ENCODE results near the gene NKAIN2.
"Not testable (repeated sequence)": the region's sequence is repeated elsewhere in the genome, so short reads cannot be mapped to it uniquely, and the experiment has no call there.

NKAIN2 gene

DNA sequence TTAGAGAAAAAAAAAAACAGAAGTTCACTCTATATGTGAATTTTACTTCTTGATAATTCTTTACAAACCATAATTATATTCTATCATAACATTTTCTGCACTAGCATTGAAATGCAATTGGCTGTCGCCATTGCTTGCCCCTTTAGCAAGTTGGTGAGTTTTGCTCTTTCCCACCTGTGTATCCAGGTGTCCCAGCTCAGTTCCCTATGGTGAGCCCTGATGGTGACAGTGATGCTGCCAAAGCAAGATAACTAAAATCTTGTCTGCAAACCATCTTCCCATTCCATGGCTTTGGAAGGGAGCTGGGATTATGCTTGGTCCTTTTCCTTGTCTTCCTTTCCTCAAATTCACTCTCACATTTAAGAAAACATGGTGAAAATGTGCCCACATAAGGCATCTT, 429.6 kb downstream of the NKAIN2 start:
- no peak for DNase-seq

DNA sequence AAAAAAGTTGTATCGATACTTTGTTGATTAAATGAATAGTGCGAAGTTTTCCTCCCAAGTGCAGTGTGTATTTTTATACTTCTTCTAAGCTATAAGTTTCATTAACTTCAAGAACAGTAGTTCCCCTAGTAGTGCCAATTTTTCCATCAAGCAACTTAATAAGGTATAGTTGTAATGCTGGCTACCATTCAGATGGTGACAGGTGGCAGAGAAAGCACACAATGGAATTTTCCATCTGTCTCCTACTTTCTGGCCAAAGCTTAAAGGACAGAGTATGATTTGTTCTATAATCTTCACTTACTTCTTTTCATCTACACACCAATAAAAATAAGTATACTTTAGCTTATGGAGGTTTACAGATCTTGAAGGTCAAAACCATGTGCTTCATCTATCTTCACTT, 431.1 kb downstream of the NKAIN2 start:
- no peak for DNase-seq

DNA sequence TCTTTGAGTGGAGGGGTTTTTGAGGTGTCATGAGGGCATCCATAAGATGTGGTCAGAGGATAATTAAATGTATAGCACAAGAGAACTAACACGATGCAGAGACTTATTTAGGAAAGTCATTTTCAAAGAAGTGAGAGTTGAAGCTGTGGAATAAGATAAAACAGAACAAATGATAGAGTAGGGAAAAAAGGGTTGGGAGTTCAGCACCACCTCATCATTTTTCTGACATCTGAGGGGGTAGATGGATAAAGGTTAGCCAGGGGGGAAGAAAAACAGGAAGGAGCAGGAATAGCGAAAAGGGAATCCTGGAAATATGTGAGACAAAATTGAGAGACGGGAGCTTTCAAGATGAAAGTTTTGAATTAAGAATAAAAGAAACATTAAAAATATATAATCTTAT, 434.2 kb downstream of the NKAIN2 start:
- DNase-seq = no peak

DNA sequence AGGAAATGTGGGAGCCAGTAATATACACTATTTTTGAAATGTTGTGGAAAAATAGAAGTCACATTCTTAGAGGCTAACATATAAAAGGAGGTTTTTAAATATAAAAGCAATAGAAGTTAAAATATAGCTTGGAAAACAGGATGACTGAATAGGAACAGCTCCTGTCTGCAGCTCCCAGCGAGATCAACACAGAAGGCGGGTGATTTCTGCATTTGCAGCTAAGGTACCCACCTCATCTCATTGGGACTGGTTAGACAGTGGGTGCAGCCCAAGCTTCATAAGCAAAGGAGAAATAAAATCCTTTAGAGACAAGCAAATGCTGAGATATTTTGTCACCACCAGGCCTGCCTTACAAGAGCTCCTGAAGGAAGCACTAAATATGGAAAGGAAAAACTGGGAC, 434.7 kb downstream of the NKAIN2 start:
- DNase-seq = not testable (repeated sequence)

DNA sequence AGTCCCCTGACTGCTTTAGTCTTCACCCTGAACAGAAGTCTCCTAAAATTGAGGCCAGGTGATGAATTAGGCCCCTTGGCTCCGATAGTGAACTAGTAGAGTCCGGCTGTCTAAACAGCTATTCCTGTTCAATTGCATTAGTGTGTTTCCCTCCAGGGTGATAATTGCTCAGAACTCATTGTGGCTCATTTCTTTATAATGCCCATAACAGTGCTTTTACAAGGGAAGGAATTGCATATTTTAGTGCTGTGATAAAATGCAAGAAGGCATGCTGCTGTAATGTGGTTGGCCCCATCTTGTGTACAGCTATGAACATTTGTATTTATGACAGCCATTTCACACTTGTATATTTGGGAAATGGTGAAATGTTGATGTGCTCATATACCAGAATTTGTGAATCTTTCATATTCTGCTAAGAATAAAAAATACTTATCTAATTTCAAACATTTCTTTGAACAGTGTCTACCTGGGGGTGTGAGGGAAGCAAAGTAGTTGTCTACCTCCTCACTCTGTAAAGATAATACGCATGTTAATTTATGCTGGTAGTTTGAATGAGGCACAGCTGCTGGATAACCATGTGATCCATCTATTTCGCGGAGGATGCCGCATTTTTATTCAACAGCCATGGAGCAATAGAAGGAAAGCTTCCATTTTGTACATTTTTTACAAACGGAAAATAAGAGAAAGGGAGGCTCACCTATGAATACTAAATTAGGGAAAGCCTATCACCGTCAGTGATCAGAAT, 451.4 kb downstream of the NKAIN2 start:
- DNase-seq = no peak

DNA sequence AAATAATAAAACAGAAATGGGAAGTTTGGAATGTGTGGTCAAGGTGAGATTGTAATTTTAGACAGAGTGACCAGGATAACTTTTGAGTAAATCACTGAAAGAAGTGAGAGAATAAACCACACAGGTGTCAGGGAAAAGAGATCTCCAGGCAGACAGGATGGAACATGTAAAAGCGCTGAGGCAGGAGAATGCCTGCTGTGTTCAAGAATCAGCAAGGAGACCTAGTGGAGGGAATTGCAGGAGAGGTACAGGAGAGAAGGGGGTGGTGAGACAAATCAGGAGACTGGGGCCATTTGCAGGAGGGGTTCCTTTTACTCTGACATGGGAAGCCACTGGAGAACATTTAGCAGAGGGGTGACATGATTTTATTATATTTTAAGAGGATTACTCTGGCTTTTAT, 456.7 kb downstream of the NKAIN2 start:
- no peak for DNase-seq

DNA sequence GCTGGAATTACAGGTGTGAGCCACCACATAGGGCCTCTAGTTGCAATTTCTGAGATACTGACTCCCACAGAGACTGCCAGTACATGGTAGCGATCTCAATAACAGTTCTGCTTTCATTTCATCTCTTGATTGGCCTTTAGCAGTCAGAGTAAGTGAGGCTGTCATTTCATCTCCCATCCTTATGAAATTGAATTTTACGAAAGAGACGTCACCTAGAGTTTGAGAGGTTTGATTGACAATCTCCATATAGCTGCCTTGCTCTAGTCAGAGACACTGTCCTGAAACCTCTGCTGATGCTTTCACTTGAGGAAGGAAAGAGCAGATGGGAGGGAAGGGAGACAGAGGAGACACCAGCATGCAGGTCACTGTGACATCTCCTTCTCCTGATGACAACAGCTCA, 466.1 kb downstream of the NKAIN2 start:
- no peak for DNase-seq

DNA sequence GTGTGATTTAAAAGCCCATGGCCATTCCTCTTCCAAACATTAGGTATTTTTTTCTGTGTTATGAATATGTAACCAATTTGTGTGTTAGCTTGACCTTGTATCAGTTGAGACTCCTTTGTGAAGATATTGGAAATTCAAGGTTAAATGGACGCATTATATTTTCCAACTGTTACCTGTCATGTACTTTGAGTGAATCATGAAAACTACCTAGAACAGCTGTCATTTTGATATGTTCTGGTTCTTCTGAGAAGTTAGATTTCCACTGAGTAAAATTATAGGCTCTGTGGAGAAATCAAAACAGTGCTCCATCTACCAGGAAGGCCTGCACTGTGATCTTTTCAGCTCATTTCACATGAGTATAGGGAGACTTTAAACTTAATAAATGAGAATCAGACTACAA, 470.0 kb downstream of the NKAIN2 start:
- no peak for DNase-seq

DNA sequence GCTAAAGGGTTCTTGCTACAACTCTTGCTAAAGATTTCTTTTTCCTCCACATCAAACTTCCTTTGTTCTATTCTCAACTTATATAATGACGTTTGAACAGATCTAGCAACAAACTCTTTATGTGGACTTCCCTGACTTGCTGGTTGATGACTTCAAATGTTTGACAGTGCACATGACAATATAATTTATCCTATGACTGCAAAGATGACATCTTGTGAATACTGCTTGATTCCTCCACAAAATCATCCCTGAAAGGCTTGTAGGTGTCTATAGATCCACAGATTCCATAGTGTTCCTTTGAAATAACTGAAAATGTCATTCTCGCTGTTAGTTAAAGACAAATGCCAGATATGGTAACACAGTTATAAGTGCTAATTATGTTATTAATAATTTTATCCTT, 478.9 kb downstream of the NKAIN2 start:
- DNase-seq = no peak

DNA sequence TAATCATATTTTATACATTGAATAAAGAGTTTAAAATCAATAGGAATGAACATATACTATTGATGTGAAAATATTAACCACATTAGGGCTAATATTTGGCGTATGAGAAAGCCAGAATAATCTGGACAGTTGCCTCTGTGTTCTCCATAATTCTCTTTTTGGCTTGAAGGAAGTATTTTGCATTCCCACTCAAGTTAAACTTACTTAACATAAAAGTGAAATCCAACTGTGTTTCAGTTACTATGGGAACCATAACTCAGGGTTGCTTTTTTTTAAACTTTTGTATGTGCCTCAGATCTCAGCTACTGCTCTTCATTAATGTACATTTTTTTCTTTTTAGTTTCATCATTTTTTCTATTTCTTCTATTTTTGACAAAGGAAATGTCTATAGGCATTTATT, 479.8 kb downstream of the NKAIN2 start:
- DNase-seq = no peak

DNA sequence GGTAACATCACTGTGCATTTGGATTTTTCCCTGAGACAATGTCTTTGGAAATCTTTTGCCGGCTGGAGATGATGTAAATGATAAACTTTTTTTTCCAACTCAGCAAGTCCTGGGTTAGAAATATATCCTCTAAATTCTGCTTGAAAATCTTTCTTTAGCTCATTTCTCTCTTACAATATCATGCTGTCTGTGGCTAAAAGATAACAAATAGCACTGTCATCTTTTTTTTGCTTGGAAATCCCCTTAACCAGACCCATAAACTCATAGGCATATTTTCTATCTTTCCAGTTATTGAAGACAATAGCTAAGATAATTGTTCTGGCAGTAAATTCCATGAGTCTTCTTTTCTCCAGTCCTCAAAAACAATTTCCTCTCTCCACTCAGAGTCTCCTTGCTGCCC, 481.5 kb downstream of the NKAIN2 start:
- no peak for DNase-seq

DNA sequence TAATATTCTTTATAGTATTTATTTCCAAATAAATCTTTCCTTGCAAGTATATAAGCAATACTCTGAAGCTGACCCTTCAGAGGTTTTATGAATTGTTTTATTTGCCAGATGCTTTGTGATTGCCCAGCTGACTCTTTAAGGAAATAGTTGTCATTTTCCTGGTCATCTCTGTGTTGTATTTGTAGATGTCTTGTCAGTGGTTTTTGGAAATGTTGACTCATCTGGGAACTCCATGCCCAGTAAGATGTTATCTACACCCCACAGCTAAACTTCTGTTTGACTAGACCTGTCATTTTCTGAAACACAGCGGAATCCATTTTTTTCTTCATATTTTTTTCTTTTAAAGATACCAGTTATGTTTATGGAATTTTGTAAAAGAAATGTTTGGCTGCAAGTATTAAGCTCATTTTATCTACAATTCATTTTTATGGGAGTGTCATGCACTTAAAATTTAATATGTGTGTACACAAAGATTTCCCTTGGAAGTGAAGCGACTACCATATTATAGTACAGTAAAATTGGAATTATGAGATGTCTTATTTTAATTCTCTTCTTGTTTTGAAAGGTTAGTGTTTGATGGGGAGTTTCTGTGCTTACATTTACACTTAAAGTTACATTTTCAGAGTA, 491.0 kb downstream of the NKAIN2 start:
- DNase-seq = no peak

DNA sequence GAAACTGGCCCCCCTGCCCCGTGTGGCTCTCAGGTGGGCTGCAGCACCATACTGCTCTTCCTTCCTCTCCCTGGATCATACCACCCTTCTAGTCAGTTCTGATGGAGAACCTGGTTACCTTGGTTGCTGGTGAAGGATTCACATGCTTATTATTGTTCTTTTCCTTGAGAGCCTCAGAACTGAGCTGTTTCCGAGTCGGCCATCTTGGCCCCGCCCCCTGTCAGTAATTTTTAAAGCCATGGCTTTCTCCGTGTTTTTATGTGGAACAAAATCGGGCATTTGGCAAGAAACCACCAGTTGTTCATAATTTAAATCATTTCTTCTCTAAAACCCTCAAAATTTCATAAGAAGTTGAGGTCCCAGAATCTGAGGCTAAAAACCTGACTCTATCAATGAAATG, 493.8 kb downstream of the NKAIN2 start:
- no peak for DNase-seq

DNA sequence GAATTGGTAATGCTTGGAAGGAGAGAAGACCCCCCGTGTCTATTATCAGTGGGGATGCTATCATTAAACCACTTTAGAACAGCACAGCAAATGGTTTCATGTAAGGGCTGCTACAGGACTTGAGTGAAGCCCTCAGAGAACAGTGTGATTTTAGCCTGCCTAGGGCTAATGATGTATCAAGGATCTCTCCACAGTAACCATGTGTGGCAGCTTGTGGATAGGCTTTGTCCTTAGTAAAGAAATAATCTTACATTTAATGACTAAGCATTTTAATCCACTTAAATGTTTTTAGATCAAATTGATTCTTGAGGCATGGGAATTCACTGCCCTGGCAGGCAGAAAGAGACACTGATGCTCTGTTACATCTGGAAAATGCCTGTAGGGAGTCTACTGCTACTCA, 495.1 kb downstream of the NKAIN2 start:
- no peak for DNase-seq

DNA sequence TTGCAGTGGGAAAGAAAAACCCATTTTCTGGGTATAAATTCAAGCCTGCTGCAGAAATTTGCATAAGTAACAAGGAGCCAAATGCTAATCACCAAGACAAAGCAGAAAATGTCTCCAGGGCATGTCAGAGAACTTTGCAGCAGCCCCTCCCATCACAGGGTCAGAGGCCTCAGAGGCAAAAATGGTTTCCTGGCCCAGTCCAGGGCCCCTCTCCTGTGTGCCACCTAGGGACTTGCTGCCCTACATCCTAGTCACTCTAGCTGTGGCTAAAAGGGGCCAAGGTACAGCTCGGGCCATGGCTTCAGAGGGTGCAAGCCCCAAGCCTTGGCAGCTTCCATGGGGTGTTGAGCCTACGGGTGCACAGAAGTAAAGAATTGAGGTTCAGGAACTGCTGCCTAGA, 497.2 kb downstream of the NKAIN2 start:
- DNase-seq = not testable (repeated sequence)

DNA sequence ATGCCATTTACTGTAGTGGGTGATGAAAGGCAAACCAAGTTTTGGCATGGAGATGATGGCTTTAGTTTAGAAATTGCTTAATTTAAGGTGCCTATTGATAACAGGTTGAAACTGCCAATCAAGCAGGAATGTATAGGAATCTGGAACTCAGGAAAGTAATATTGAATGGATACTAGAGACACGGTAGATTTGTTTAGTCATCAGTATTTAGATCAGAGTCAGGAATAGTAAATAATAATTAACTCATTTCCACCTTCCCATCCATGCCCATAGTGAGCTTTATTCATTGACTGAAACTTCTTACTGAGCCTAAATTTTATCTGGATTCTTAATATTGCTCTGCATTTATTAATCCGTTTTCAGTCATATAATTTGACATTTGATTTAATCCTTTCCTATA, 500.3 kb downstream of the NKAIN2 start:
- no peak for DNase-seq

DNA sequence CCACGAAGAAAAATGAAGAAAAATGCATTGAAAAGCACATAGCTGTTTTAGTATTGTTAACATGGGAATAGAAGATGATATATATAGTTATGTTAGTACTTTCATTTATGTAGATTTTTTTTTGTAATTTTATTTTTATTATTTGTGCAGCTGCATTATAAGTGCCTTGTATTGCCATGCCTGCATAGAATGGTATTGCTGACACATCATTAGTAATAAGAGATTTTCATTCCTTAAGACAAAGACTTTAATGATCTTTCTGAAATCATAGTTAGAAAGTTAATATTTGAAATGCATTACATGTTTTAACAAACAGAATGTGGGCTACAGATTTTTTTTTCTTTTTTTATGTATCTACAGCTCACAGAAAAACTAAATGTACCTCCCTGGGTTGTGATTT, 506.5 kb downstream of the NKAIN2 start:
- no peak for DNase-seq

DNA sequence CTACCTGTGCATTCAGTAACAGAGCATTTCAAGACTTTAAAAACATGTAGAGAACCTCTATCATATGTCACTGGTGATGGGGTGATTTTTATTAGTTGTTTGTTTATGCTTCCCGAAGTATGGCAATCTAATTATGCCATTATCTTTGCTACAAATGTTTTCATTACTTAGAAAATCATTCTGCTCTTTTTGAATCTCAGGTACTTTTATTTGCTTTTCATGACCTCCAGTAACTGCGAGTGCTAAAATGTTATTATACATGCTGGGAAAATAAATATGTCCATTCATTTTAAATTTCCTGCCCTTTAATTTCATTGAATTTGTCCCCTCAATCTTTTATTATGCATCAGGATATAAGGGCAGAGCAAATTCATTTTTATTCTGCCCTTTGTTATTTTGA, 515.7 kb downstream of the NKAIN2 start:
- no peak for DNase-seq

DNA sequence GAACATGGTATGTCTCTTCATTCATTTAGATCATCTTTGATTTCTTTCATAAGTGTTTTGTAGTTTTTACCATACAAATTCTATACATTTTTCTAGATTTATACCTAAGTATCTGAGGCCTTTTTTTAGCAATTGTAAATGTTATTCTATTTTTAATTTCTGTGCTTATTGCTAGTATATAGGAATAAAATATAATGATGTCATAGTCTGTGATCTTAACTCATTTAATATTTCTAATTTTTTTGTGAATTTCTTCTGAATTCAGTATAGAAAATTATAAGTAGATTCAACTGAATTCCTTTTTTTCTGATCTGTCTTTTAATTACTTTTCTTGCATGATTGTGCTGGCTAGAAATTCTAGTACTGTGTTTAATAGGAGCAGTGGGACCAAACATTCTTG, 520.6 kb downstream of the NKAIN2 start:
- no peak for DNase-seq

DNA sequence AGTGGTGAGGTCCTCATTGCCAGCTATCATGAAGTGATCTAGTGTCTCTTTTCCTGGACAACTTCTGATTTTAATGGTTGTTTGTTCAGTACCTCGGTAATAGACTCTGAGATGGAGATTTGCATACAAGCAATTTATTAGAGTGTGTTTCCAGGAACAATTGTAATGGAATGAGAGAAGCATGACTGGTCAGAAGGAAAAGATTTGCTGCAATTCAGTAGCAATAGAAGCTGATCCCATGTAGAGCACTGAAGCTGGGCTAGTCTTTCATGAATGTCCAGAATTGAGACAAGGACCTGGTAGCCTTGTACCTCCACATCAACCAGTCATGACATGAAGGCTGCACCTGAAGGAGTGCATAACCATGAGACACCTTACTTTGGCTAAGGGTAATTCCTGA, 526.5 kb downstream of the NKAIN2 start:
- DNase-seq = no peak

DNA sequence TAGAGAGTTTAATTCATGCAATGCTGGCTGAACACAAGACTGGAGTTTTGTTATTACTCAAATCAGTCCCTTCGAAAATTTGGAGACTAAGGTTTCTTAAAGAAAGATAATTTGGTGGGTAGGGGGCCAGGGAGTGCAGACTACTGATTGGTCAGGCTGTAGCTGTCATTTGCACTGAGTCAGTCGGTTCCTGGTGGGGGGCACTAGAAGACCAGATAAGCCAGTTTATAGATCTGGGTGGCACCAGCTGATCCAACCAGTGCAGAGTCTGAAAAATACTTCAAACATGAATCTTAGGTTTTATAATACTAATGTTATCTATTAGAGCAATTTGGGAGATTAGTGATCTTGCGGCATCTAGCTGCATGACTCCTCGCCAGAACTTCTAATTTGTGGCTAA, 530.7 kb downstream of the NKAIN2 start:
- DNase-seq = no peak

DNA sequence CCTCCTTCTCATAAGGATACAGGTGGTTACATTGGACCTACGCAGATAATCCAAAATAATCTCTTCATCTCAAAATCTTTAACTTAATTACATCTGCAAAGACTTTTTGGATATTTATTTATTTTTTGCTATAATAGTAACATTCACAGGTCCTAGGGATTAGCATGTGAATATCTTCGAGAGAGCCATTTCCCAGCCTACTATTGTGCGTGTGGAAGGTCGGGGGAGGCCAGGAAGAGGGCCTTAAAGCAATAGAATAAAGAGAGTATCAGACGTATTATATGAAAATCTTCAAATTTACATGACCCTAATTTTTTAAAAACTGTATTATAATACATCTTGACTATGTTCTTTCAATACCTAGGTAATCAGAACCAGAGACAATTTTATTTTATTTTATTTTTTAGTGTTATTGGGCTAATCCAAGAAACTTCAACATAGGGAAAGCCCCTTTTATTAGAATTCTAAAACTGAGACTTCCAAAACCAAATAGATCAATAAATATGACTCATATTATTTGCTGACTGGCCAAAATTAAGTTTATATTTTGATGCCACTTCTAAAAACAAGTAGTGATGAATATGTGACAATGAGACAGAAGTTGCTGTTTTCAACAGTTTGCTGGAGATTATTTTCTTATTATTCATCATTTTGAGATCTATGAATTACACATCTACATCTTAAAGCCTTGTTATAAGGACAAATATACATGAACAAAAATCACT, 536.1 kb downstream of the NKAIN2 start:
- DNase-seq = no peak

DNA sequence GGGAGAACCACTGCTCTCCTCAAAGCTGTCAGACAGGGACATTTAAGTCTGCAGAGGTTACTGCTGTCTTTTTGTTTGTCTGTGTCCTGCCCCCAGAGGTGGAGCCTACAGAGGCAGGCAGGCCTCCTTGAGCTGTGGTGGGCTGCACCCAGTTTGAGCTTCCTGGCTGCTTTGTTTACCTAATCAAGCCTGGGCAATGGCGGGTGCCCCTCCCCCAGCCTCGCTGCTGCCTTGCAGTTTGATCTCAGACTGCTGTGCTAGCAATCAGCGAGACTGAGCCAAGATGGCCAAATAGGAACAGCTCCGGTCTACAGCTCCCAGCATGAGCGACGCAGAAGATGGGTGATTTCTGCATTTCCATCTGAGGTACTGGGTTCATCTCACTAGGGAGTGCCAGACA, 544.7 kb downstream of the NKAIN2 start:
- DNase-seq = not testable (repeated sequence)

DNA sequence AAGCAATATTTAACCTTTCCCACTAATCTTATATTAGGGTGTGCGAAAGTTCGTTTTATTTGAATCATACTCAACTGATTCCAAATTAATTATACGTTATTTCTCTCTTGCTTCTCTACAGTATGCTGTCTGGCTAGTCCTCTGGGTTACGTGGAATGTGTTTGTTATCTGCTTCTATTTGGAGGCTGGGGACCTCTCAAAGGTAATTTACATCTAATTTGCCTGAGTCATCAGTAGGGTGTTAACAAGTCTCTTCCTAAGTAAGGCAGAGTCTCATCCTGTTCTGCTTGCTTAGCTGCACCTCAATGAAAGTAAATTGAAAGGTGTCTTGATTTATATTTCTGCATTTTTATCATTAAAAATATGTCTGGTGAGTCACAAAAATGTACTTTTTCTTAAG, 551.5 kb downstream of the NKAIN2 start:
- DNase-seq = no peak

Measured in CD4-positive, alpha-beta T cell treated with Interleukin-4 for 1 hour (primary cell).